OCI-LY7 (cell line): Measurements from ENCODE around the gene RNF5. TPM values are rescaled to one million over a fixed set of nuclear protein-coding genes. Genes with fewer than 3 reads are reported as not detected.
A peak's percentile ranks its signal among the peaks of the same experiment; 100 is the strongest.

ENCODE experiments used
- BruUV-seq: library from RNA; stranded (reverse); fragments of 400-500 nt; replicated peaks from 2 replicates; lab custom pipeline; 2021; lab: Mats Ljungman, UMichigan
- CTCF ChIA-PET: fragments of 300-600 bp; sonication (Branson Sonifier 250); formaldehyde crosslinking; loops from one replicate; lab custom pipeline; 2022; ENCODE audit warnings: antibody characterized with exemption; ENCODE audit not compliant: unreplicated experiment; lab: Charles Lee
- POLR2A ChIA-PET: fragments of 300-600 bp; sonication (Branson Sonifier 250); formaldehyde crosslinking; loops from one replicate; lab custom pipeline; 2022; ENCODE audit warnings: antibody characterized with exemption; lab: Charles Lee
- DNase-seq: peaks from one replicate; pipeline ENCODE4 v3.0.0-alpha.2; 2015; ENCODE audit warnings: low spot score
- H2AFZ ChIP-seq: fragments of 200-600 bp; sonication (generic), shearing (Covaris generic); 2 replicates; pipeline ENCODE4 v1.6.1; 2014; ENCODE audit warnings: mild to moderate bottlenecking, antibody characterized with exemption, low read length, moderate library complexity
- H3K27ac ChIP-seq: fragments of 200-600 bp; sonication (generic); 2 replicates; pipeline ENCODE4 v1.5.1; 2014; ENCODE audit warnings: mixed run types, low read depth, mild to moderate bottlenecking, moderate library complexity, low read length, inconsistent platforms; ENCODE audit not compliant: poor library complexity, severe bottlenecking
- H3K36me3 ChIP-seq: fragments of 200-600 bp; sonication (generic); 2 replicates; pipeline ENCODE4 v1.6.1; 2014; ENCODE audit warnings: mild to moderate bottlenecking, antibody characterized with exemption, low read length, moderate library complexity, mixed read lengths; ENCODE audit not compliant: insufficient read depth
- H3K4me1 ChIP-seq: fragments of 200-600 bp; sonication (generic); 2 replicates; pipeline ENCODE4 v1.5.1; 2014; ENCODE audit warnings: mild to moderate bottlenecking, low read length; ENCODE audit not compliant: insufficient read depth, poor library complexity, severe bottlenecking
- H3K4me2 ChIP-seq: fragments of 200-600 bp; sonication (generic); 2 replicates; pipeline ENCODE4 v1.6.1; 2014; ENCODE audit warnings: mild to moderate bottlenecking, low read length
- H3K4me3 ChIP-seq: fragments of 200-600 bp; sonication (generic); 2 replicates; pipeline ENCODE4 v1.5.1; 2014; ENCODE audit warnings: mild to moderate bottlenecking, low read depth, low read length; ENCODE audit not compliant: poor library complexity, severe bottlenecking
- H3K79me2 ChIP-seq: fragments of 200-600 bp; sonication (generic); 2 replicates; pipeline ENCODE4 v1.6.1; 2016; ENCODE audit warnings: low read depth, mild to moderate bottlenecking, low read length, moderate library complexity, mixed read lengths; ENCODE audit not compliant: insufficient read depth
- H3K9me2 ChIP-seq: fragments of 200-600 bp; sonication (generic); 2 replicates; pipeline ENCODE4 v1.6.1; 2016; ENCODE audit warnings: mild to moderate bottlenecking, low read length, mixed read lengths; ENCODE audit not compliant: insufficient read depth
- H3K9me3 ChIP-seq: fragments of 200-600 bp; sonication (generic); 2 replicates; pipeline ENCODE4 v1.6.1; 2014; ENCODE audit warnings: mild to moderate bottlenecking, mixed run types, low read length, mixed read lengths
- H4K20me1 ChIP-seq: fragments of 200-600 bp; sonication (generic); 2 replicates; pipeline ENCODE4 v1.6.1; 2014; ENCODE audit warnings: mild to moderate bottlenecking, antibody characterized with exemption, low read length, moderate library complexity, mixed read lengths; ENCODE audit not compliant: insufficient read depth
- EZH2phosphoT487 ChIP-seq: fragments of 200-600 bp; sonication (generic); IDR thresholded peaks from 2 replicates; pipeline ENCODE4 v1.6.1; 2018; ENCODE audit warnings: low read depth, borderline replicate concordance, mild to moderate bottlenecking, mixed run types, antibody characterized with exemption, low read length, moderate library complexity, mixed read lengths
- intact Hi-C: fragments of 100-400 bp; cut with micrococcal nuclease; formaldehyde crosslinking; loops from one replicate; pipeline ENCODE4 v1.10.0; 2022; ENCODE audit not compliant: unreplicated experiment
- total RNA-seq, 2 experiments: library from RNA; depleted of rRNA in 1 of 2; stranded (reverse); fragments of >200 nt in 1 of 2; shearing (Covaris generic) in 1 of 2; gene quantifications; 2 replicates each; pipeline ENCODE4 v1.2.3, GENCODE V29; 2014 to 2022
- TF ChIP-seq, protein P1 (sequence below): fragments of 200-600 bp; sonication (generic); conservative IDR thresholded peaks from 2 replicates; pipeline ENCODE4 v1.5.1; 2014; ENCODE audit warnings: mild to moderate bottlenecking, antibody characterized with exemption, low read length, moderate library complexity, mixed read lengths

RNF5 gene
- total RNA-seq, 2 experiments from 2014 or later = 50.6 to 59.9 TPM

DNA sequence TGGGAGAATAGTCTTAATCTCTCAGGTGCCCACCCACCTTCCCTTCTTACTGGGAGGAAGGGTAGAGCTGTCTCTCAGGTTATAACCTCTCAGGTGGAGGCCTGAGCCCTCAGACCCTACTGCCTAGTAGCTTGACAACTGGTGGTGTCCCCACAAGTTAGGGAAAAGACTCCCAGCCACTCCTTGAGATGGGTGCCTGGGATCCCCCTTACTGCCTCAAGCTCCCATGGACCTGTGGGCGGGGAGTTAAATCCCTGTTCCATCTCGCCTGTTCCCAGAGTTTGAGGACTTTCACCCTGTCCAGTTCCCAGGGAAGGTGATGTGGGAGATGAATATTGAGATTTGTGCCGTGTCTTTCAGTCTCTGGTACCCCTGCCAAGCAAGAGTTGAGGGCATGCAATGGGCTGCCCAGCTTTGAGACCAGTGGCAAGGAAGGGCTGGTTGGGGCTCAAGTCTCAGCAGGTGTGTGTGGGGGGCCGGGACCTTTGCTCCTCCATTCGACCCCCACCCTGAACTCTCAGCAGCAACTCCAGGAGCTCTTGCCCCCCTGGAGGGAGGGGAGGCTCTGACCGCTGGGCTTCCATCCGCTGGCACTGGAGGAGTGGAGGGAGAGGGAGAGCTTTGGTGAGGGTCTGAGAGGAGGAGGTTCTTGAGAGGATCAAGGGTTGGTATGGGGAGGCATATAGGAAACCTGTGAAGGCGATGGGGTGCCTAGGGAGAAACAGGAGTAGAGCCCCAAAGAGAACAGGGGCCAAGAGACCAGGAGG, 12.9 kb downstream of the RNF5 start:
- no peak for DNase-seq
- intact Hi-C loops = no loop called here
- Histone ChIP-seq H3K27ac (peak overlapping the region; percentile 79), H3K4me2 (peak overlapping the region; percentile 86), H4K20me1 (no peaks in the 10 kb centered on the region), H3K4me1 (peaks cover 67% of the 10 kb centered on the region), H3K79me2 (peaks cover 31% of the 10 kb centered on the region; the same call in 1 of the 2 replicates), H3K4me3 (peak overlapping the region; percentile 92), H3K9me3 (no peaks in the 10 kb centered on the region), H3K9me2 (no peaks in the 10 kb centered on the region), H3K36me3 (peaks cover 27% of the 10 kb centered on the region), H2AFZ (no peak overlapping the region)
- ChIA-PET POLR2A (interaction anchor here (0.6 to 3.3 kb wide), 3 partner anchors 12 to 256 kb away, joined by 7 to 16 read pairs (median 11); partner anchors contain the start of gene AGPAT1), CTCF (no interaction called here)
- TSS peak; percentile 83 for BruUV-seq
- TF ChIP-seq, protein P1, sequence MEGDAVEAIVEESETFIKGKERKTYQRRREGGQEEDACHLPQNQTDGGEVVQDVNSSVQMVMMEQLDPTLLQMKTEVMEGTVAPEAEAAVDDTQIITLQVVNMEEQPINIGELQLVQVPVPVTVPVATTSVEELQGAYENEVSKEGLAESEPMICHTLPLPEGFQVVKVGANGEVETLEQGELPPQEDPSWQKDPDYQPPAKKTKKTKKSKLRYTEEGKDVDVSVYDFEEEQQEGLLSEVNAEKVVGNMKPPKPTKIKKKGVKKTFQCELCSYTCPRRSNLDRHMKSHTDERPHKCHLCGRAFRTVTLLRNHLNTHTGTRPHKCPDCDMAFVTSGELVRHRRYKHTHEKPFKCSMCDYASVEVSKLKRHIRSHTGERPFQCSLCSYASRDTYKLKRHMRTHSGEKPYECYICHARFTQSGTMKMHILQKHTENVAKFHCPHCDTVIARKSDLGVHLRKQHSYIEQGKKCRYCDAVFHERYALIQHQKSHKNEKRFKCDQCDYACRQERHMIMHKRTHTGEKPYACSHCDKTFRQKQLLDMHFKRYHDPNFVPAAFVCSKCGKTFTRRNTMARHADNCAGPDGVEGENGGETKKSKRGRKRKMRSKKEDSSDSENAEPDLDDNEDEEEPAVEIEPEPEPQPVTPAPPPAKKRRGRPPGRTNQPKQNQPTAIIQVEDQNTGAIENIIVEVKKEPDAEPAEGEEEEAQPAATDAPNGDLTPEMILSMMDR = no peak
- TF ChIP-seq EZH2phosphoT487 = no peak

DNA sequence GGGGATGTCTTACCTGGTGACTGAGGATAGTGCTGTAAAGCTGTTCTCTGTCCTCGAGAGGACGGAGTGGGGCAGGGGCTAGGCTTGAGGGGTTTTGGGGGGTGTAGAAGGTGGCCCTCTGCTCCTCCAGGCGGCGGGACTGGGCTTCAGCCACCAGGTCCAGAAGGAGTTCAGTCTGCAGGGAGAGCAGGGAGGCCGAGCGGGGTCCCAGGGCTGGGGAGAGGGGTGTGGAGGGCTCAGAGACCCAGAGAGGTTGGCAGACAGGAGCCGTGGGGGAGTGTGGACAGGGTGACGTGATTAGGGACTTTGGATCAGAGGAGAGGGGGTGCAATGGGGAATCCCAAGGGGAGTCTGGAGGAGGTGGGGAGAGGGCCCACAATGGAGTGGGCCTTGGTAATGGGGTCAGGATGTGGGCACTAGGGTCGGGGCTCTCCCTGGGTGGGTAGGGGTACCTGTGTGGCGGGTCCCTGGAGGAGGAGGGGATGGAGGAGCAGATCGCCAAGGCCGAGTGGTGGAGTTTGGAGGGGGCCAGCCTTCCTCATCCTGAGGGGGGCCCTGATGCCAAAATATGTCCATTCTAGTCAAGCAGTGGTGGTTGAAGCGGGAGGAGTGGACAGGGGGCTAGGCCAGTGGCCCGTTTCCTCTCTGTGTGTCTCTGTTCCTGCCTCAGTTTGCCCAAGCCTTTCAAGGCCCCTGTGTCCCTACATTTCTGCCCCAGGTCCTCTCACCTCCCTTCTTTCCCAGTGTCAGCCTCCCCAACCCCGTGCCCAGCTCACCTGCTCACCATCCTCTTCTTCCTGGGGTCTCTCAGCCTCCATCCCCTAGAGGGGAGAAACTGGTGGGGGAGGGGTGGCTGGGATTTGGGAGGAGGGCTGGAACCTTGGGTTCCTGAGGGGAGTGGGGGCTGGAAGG, 13.7 kb downstream of the RNF5 start:
- TF ChIP-seq, protein P1 = no peak
- TF ChIP-seq EZH2phosphoT487 = no peak
- BruUV-seq = no TSS peak
- peaks cover 66% of the 10 kb centered on the region for H3K4me1 ChIP-seq
- H4K20me1 ChIP-seq = no peaks in the 10 kb centered on the region
- no peak overlapping the region for H2AFZ ChIP-seq
- peak overlapping the region; percentile 92 for H3K4me3 ChIP-seq
- peak overlapping the region; percentile 79 for H3K27ac ChIP-seq
- no peaks in the 10 kb centered on the region for H3K9me2 ChIP-seq
- CTCF ChIA-PET = interaction anchor here (0.8 to 1.2 kb wide), 2 partner anchors 15 to 61 kb away, joined by 3 to 6 read pairs; partner anchors contain the start of gene FKBPL
- POLR2A ChIA-PET = interaction anchor here (0.7 to 3.3 kb wide), 8 partner anchors 11 to 539 kb away, joined by 3 to 16 read pairs (median 4); partner anchors contain the start of genes AGPAT1 and ATF6B
- intact Hi-C loops = no loop called here
- DNase-seq = no peak
- H3K9me3 ChIP-seq = no peaks in the 10 kb centered on the region
- H3K4me2 ChIP-seq = peak overlapping the region; percentile 86
- H3K36me3 ChIP-seq = peaks cover 18% of the 10 kb centered on the region
- peaks cover 31% of the 10 kb centered on the region; the same call in 1 of the 2 replicates for H3K79me2 ChIP-seq
